ENCODE data around the gene TFR2. TPM values are rescaled to one million over a fixed set of nuclear protein-coding genes. Genes with fewer than 3 reads are reported as not detected.
A peak's percentile ranks its signal among the peaks of the same experiment; 100 is the strongest.

TFR2 gene
- total and polyA plus RNA-seq, 2 donors (not counting 1 experiment from before 2014, with no cell fraction given) = 5.9 to 10.0 TPM

- CTCF ChIA-PET = interaction anchor here (0.7 to 11.1 kb wide), 24 partner anchors 13 to 453 kb away, joined by 3 to 226 read pairs (median 4); partner anchors contain the start of genes AGFG2, MOSPD3, PCOLCE and POP7
Observed at GRCh38 chr7:100585511-100586265, 55.7 kb downstream of the TFR2 start, which contains the start of gene LRCH4. Gene LRCH4 (minus strand): TSS chr7:100586129. CDS start chr7:100586100, 29 bp downstream.

More at GRCh38 chr7:100585511-100586265, 55.7 kb downstream of the TFR2 start, which contains the start of gene LRCH4:
- DNase-seq (no peak), ATAC-seq (ENCODE audit: low read depth) (peak; percentile 13)
- TF ChIP-seq, protein P1, sequence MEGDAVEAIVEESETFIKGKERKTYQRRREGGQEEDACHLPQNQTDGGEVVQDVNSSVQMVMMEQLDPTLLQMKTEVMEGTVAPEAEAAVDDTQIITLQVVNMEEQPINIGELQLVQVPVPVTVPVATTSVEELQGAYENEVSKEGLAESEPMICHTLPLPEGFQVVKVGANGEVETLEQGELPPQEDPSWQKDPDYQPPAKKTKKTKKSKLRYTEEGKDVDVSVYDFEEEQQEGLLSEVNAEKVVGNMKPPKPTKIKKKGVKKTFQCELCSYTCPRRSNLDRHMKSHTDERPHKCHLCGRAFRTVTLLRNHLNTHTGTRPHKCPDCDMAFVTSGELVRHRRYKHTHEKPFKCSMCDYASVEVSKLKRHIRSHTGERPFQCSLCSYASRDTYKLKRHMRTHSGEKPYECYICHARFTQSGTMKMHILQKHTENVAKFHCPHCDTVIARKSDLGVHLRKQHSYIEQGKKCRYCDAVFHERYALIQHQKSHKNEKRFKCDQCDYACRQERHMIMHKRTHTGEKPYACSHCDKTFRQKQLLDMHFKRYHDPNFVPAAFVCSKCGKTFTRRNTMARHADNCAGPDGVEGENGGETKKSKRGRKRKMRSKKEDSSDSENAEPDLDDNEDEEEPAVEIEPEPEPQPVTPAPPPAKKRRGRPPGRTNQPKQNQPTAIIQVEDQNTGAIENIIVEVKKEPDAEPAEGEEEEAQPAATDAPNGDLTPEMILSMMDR (IDR thresholded peaks at IDR 0.05) = no peak
- TF ChIP-seq EZH2 (IDR thresholded peaks at IDR 0.05; ENCODE audit: borderline replicate concordance, insufficient read depth, low read depth, low read length, poor library complexity, severe bottlenecking) = no peak
- Histone ChIP-seq H3K36me3 (replicated peaks in 1 of 2; ENCODE audit: control extremely low read depth in 1 of 2, control insufficient read depth in 1 of 2, extremely low read depth in 1 of 2, insufficient read depth in 2 of 2, low read length in 1 of 2) (peaks cover 0 to 24% of the 10 kb centered on the region in 2 experiments), H3K4me2 (replicated peaks; ENCODE audit: low read depth, low read length, poor library complexity, severe bottlenecking) (peak within 1 kb of the TSS; percentile 98), H3K9me3 (ENCODE audit: control extremely low read depth in 1 of 3, control insufficient read depth in 2 of 3, insufficient read depth in 1 of 3, low read length in 2 of 3) (no peaks in the 10 kb centered on the region), H3K9ac (ENCODE audit: low read length) (peak within 1 kb of the TSS; percentile 82), H2AFZ (ENCODE audit: insufficient read depth, low read depth, low read length, poor library complexity, severe bottlenecking) (peak within 1 kb of the TSS; percentile 96), H3K4me1 (ENCODE audit: control insufficient read depth in 2 of 2, insufficient read depth in 2 of 2, low read length in 2 of 2) (peaks cover 27 to 38% of the 10 kb centered on the region in 2 donors), H4K20me1 (ENCODE audit: control insufficient read depth, insufficient read depth, low read length, poor library complexity, severe bottlenecking) (peaks cover 39% of the 10 kb centered on the region), H3K27me3 (replicated peaks in 1 of 4; ENCODE audit: control extremely low read depth in 1 of 4, control insufficient read depth in 3 of 4, insufficient read depth in 4 of 4, low read length in 3 of 4) (peaks cover 0 to 8% (median 3%) of the 10 kb centered on the region in 4 experiments), H3K4me3 (ENCODE audit: control extremely low read depth in 1 of 5, extremely low read depth in 1 of 5, insufficient read depth in 1 of 5, low read depth in 2 of 5, low read length in 4 of 5) (peak within 1 kb of the TSS; percentile 82 to 93 (median 85)), H3K27ac (ENCODE audit: low read length in 2 of 2) (peak within 1 kb of the TSS; percentile 94 to 97), H3K79me2 (ENCODE audit: control insufficient read depth, insufficient read depth, low read length) (peaks cover 42% of the 10 kb centered on the region)
- POLR2A ChIA-PET = interaction anchor here (0.5 to 3.1 kb wide), 32 partner anchors 11 to 517 kb away, joined by 3 to 26 read pairs (median 4); partner anchors contain the start of genes AGFG2, GIGYF1, GNB2 and GPC2
- intact Hi-C loops (cut with micrococcal nuclease) = loop anchor here (1.0 to 5.0 kb wide), 10 partner anchors 19 to 503 kb away; partner anchors contain the start of genes AGFG2, GNB2, MEPCE and MOSPD3
- Mint-ChIP-seq H3K4me3 (peak within 1 kb of the TSS; percentile 98), H3K4me1 (peaks cover 46% of the 10 kb centered on the region), H3K9me3 (ENCODE audit: insufficient read depth) (no peaks in the 10 kb centered on the region), H3K27ac (peak within 1 kb of the TSS; percentile 99), H3K27me3 (peaks cover 7% of the 10 kb centered on the region)
- WGBS (ENCODE audit: insufficient coverage) = under 1% methylated on average over 58 of the region's 61 CpGs

All from B cell (primary cell).